HG03521 (cell line): Measurements from ENCODE around the gene FHL1.
"Not testable (repeated sequence)": the region's sequence is repeated elsewhere in the genome, so short reads cannot be mapped to it uniquely, and the experiment has no call there.

Experiments
- ATAC-seq: cut with Tn5 transposase; IDR thresholded peaks from one replicate; pipeline ENCODE4 v1.9.1; 2021; ENCODE audit warnings: mild to moderate bottlenecking, moderate library complexity; ENCODE audit not compliant: unreplicated experiment

The FHL1 gene

DNA sequence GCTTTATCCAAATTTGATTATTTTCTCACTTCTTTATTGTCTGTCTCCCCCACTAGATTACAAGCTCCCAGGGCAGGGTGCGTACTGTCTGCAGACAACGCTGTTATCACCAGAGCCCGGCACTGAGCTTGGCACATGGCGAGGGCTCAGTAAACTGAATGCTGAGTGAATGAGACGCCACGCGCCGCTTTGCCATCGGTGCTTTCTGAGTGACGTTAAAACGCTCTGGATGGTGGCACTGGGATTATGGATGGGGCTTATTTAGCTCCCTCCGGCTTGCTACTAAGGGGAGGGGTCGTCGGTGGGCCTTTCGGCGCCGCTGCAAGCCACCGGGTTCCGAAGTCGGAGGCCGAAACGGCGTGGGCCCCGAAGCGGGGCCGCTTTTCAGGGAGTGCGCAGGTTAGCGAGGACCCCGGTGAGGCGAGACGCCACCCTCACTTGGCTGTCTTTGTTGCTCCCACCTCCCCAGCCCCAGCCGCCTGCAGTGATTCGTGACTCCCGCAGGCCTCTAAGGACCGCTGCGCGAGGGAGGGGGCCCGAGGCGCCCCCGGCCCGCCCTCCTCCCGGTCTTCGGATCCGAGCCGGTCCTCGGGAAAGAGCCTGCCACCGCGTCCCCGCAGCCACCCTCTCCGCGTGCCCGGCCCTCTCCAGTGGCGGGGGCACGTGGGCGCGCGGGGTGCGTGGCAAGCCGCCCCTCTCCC is 569 bp upstream of the FHL1 start:
- ATAC-seq = no peak

DNA sequence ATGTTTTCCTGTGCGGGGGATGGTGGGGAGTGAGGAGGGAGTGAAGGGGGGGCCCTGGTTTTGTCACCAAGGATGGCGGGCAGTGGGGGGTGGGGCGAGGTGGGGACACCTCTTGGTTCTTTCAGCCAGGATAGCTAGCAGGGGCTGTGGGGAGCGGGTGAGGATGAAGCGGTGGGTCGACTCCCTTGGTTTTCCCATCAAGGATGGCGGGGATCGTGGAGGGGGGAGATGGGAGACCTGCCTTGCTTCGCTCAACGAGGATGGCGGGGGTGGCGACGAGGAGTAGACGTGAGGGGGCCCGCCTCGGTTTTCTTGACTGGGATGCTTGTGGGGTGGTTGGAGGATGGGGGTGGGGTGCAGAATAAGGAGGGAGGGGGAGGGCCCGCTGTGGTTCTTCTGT is 643 bp downstream of the FHL1 start:
- no peak for ATAC-seq

DNA sequence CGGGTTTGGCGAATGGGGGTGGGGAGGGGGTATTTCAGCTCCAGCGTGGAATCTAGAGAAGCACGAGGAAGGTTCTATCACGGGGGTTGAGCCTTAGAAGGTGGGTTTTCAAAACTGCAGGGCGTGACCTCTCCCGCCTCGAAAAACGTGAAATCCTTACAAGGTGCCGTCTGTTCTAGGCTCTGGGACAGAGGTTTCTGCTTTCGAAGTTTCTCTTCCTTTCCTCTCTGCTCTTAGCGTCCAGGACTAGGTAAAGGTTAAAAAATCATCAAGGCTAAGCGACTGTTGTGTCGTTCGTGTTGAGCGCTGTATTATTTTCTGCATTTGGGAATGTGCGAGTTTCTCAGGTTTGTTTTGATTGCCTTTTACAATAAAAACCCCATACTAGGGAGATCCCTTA is 1.1 kb downstream of the FHL1 start:
- no peak for ATAC-seq

DNA sequence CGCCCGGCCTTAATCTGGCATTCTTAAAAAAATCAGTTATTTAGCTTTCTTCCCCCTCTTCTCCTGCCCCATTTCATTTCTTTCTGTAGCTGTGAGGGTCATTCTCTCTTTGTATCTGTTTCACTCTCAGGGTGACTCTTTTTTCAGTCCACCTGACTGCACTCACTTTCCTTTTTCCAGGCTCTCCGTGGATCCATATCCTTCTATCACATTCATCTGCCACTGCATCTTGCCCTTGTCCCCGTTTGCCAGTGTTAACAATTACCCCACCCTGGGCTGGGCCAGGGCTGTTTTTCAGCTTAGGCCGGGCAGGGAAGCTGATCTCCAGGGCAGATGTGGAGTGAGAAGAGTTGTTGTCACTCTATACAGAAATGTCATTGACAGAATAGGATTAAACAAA is 7.7 kb downstream of the FHL1 start:
- no peak for ATAC-seq

DNA sequence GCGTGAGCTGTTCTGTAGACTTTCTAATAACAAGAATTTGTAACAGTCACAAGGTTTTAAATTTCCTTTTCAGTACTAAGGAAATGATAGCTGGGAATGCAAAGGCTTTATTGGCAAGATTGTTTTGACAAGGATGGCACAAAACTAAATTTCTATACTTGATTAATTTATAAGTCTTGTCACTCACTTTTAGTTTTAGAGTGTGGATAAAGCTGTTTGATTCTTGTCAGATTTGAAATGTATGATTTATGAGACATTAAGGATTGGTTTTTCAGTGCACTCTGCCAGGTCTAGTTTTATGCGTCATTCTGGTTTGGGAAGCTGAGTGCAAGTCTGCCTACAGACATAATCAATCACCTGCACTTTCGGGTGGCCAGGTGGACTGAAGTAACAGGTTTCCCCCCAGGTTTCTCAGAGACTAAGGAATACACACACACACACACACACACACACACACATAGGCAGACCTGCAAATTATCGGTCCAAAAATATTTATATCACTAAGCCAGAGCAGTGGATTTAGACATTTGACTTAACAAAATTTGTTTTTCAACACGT is 9.3 kb downstream of the FHL1 start:
- ATAC-seq = no peak

DNA sequence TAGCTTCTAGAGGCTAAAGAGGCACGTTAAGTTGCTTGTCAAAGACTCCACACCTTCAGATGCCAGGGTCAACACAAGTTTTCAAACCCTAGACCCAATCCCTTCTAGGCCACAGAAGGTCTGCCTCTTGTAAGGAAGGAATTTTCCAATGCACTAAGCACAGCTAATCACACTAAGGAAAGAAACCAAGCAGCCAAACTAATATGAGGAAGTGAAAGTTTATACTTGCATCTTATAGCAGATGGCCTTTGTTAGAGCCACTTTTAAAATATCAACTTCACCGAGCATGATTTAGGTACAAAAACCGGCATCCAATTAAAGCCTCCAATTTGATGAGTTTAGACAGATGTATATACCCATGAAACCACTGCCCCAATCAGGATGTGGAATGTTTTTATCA is 9.9 kb downstream of the FHL1 start:
- ATAC-seq = no peak

DNA sequence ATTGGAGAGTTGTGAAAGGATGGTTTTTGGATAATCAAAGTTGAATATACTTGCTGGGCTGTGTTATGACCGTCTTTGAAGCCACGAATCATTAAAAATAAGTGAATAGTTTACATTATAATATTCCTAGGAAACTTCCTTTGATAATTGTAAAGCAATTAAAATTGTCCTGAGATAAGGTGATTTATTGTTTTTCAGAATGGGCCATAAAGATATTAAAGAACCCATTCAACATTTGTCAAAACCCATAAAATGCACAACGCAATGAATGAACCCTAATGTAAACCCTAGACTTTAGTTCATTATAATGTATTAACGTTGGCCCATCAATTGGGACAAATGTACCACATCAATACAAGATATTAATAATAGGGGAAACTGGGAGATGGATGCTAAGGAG is 11.4 kb downstream of the FHL1 start:
- ATAC-seq = no peak

DNA sequence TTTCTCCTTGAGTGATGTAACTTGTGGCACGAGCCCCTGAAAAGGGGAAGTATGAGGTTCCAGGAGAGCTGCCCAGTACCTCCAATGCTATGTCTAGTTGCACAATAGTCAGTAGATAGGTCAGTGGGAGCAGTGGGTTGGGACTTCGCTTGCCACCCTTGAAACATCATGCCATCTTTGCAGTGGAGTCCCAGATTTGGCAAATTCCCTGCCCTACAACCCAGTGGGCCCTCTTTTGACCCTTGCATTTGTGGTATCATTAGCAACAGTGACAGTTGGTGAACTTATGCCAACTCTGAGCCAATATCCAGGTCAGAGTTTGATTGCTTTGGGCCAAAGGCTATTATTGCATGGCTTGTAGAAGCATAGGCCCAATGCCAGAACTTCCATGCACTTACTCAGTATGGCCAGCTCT is 12.3 kb downstream of the FHL1 start:
- no peak for ATAC-seq

DNA sequence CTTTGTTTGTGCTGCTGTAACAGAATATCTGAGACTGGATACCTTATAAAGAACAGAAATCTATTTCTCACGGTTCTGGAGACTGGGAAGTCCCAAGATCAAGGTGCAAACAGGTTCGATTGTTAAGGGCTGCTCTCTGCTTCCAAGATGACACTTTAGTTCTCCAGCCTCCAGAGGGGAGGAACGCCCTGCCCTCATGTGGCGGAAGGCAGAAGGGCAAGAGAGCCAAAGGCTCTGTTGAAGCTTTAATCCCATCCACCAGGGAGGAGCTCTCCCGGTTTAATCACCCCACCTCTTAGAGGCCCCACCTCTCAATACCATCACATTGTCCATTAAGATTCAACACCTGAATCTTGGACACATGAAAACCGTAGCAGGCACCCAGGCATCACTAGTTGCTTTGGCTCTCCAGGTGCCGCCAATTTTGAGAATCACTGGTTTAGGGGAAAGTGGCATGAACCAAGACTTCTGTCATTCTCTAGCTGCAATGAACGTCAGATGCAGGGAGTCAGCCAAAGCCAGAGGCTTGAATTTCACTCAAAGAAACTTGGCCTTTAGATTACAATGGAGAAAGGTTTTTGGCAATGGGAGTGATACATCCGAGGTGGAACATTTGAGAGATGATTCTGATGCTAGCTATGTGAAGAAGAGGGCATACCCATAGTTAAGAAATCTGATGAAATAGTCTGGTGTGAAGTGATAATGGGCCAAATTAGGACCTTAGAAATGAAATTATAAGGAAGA is 15.7 kb downstream of the FHL1 start:
- ATAC-seq = no peak

DNA sequence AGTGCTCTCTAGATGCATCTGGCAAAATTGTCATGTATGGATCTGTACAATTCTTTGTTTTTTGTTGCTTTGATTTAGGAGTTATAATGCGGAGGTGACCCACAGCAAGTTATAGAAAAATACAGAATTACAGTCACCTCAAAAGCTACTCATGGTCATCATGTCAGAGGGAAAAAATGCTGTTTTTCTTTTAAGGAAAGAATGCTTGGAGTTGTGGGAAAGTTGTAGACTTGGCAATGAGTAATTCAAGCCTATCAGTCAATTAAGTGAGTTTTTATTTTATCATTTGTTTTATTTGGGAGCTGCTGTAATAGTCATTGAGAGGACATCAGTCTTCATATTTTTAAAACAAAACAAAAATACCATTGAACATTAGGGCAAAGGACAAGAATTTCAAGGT is 16.4 kb downstream of the FHL1 start:
- ATAC-seq = no peak

DNA sequence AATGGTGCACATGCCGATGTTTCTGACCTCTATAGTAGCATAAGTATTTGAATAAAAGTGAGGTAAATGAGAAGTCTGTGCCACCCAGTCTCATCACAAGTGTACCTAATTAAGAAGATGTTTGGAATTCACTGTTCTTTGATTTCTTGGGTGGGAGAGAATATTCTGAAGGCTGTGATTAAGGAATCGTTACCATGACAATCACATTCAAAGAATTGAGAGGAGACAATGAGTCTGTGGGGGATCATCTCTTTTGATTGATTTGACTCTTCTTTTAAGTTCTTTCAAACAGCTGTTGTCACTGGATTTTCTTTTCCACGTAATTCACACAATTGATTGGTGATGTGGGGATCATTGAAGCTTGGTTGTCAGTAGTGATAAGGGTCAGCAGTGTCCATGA is 18.1 kb downstream of the FHL1 start:
- no peak for ATAC-seq

DNA sequence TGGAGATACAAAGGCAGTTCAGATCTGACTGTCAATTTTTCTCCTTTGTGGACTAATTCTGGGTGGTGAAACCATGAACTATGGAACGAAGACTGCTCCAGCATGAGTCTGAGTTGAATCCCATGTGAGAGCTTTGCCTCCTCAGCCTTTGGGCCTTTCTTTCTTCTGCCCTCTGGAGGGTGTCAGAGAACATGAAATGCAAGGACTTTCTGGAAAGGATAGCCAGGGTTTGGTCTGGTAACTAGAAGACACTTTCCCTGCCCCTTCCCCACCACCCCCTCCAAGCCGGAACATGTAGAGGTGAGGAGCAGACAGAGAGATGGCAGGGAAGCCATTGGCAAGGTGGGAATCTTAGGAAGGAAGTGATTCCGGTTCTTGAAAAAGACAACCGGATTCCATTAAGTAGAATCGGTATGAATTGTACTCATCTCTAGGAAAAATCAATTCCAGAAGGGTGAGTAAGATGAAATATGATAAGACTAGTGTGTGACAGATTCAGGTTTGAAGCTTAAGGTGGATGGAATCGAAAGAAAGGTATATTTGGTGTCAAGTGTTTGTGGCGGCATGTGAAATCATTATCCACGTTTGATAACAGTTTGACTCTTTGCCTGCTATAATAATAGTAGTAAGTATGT is 19.0 kb downstream of the FHL1 start:
- no peak for ATAC-seq

DNA sequence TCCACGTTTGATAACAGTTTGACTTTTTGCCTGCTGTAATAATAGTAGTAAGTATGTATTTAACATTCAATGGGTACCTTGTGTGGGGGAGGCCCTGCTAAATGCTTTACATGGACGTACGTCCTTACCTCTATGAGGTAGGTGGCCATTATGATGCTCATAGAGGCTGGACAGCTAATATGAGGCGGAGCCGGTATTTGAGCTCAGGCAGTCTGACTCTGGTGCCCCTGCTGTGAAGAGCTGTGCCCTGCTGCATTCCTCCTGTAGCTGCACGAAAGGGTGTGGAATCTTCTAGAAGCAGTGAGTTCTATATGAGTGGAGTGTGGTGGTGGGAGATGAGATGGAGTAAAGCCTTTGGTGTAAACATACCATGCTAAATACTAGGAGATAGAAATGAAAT is 20.7 kb downstream of the FHL1 start:
- ATAC-seq = not testable (repeated sequence)

DNA sequence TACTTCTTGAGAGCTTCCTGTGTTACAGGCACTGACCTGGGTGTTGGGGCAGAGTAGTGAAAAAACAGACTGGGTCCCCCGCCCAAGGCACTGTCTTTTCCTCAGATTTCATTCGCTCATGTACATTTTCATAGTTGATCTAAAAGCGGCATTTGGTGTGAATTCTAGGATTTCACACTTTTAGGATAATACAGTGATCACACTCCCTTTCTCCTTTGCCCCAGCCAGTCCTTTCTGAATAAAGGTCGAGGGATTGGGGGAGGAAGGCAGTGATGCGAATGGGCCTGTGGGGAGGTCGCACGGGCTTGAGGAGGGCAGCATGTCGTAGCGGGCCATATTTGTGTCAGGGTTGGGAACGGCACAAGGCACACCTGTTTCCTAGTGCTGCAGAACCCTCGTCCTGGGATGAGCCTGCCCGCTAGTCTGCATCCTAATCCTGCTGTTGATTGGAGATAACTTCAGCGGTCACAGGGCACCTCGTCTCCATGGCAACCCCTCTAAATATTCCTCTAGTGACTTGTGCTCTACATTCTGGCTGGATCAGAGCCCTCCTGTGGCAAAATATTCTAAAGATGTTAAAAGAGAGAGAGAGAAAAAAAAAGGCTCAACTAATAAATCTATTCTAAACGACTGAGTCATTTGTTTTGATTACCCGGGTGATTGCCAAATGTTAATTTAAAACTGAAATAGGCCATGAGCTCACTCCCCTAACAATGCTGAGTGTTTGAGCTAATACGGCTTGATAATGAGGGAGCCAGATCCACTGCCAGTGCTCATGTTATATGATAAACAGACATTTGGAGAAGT is 21.8 kb downstream of the FHL1 start:
- no peak for ATAC-seq

DNA sequence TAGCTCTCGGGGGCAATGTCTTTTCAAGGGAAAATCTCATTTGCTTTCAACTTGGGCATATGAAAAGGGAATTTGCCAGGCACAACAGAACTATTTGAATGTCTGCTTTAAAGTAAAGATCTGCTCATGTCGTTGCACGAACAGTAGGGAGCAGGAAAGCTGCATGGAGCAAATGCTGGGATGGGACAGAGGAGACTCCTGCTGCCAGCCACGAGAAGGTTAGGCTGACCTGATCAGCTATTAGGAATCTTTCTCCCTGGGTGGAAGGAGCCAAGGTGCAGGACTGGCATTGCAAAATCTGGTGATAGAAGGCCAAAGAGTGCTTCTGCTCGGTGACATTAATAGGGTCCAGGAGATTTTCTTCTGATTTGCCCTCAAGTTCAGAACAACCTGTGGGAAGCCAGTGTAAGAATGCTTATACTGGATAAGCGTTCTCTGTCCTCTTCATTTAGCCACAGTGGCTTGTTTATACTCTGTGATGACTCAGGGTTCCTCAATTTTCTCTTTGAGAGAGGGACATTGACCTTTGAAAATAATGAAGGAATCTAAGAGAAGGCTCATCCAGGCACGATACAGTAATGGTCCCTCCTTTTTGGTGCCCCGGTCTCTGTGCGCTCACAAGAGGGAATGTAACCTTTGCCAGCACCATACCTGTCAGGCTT is 22.9 kb downstream of the FHL1 start:
- ATAC-seq = no peak

DNA sequence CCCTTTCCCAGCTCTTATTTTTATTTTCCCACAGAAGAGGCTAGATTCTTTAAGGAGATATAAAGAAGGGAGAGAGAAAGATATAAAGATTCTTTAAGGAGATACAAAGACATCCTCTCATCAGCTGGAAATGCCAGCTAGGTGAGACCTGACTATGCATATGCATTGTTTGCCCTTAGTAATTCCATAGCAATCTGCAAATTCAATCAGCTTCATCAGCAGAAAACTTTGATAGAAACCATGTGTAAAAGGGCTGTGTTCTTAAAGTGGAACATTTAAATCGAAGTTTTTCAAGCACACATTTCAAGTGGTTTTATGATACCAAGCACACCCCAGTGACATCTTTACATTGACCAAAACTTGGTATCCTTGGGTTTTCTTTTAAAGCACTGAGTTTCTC is 24.1 kb downstream of the FHL1 start:
- ATAC-seq = no peak

DNA sequence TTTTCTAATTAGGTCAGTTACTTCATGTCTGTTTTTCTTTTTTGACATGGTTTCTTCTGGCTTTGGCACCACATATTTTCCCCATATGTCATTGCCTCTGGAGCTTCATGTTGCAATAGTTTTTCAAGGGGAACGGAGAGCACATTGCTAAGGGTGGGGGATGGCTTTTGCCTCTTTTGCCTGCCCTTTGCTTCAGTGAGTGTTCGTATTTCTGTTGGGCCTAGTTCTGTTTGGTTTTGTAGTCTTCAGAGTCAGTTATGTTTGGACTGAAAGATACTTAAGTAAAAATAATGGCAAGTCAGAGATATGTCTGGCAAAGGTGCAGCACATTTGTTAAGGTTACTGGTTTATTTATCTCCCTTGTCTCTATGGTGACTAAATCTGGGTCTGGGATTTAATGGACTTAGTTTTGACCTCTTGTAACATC is 29.1 kb downstream of the FHL1 start:
- no peak for ATAC-seq

DNA sequence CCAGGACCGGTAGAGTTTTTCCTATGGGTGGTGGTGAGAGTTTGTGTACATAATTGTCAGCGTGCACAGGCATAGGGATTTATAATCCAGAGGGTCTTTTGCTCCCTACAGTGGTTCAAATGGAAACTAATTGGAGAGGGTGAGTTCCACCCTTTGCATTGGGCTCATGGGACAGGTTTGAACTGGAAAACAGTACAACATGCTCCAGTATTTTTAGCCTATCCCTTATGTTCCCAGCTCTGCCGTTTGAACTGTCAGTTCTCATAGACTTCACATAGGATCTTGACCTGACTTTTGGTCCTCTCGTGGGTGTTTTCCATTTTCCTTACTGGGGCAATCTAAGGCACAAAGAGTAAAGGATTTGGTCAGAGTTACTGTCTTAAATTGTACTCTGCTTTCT is 31.8 kb downstream of the FHL1 start:
- no peak for ATAC-seq

DNA sequence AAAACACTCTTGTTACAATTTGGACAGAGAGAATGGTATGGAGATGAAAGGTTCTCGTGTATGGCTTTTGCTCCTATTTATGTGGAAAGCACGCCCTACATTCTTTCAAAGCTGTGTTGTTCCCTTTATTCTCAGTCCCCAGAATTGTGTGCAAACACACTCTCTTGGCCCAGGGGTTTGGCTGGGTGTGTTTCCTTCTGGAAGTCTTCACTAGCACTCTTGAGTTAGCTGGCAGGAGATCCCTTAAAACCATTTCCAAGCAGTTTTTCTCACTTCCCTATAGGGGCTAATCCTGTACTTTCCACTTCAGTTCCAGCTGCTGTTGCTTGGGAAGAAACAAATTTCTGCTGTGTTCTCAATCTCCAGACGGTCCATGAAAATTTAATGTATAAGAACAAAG is 35.1 kb downstream of the FHL1 start:
- ATAC-seq = no peak

DNA sequence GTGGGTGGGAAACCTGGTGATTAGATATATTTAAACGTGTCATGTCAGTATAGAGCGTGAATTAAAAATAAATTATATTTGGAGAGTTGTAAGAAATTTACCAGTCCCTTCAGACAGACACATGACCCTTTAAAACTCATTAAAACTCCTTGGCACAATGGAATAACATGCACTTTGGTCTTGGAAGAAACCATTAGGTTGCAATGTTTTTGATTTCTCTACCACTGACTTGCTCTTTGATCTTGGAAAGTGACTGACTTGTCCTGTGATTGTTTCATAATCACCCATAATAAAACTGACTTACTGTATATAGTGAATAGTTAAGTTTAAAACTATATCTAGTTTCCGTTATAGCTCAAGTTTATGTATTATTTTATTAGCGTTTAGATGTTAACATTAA is 35.8 kb downstream of the FHL1 start:
- no peak for ATAC-seq

DNA sequence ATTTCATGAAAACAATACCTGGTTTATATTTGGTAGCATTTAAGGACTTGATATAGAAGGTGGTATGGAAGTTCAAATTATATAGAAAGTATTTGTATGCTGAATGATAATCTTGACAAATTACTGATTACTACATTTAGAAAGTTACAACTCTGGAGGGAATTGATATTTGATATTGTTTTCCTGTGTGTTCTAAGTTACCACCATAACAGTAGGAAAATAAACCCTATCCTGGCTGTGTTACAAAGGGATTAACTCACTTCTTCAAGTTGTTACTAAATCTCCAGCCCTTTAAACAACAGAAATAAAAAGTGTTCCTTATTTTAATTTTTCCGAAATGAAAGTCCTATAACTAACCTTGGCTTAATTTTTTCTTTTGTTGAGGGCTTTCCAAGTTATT is 36.6 kb downstream of the FHL1 start:
- ATAC-seq = no peak
